ENCODE data around the gene ADAMTS2. TPM values are rescaled to one million over a fixed set of nuclear protein-coding genes. Genes with fewer than 3 reads are reported as not detected.

Gene ADAMTS2
- total RNA-seq, 1 experiment from 2014 or later: 3.9 TPM

GRCh38 chr5:179138568-179138925, 206.7 kb downstream of the ADAMTS2 start:
- no peaks in the 10 kb centered on the region for H3K79me2 ChIP-seq (ENCODE audit: insufficient read depth, low read length)
- H2AFZ ChIP-seq (ENCODE audit: low read depth, low read length, poor library complexity, severe bottlenecking): no peak overlapping the region
- POLR2A ChIA-PET: no interaction called here
- H3K27ac ChIP-seq (ENCODE audit: low read depth, low read length): no peak overlapping the region
- CTCF ChIA-PET: no interaction called here
- no peak overlapping the region for H3K9ac ChIP-seq (ENCODE audit: low read length)
- intact Hi-C loops (cut with micrococcal nuclease): no loop called here
- DNase-seq (ENCODE audit: low read depth, low spot score): no peak
- no peaks in the 10 kb centered on the region for H3K9me3 ChIP-seq (ENCODE audit: control insufficient read depth in 1 of 2, insufficient read depth in 1 of 2, low read depth in 1 of 2, low read length in 2 of 2)
- BruUV-seq (replicated peaks): no TSS peak
- no peaks in the 10 kb centered on the region for H3K36me3 ChIP-seq (ENCODE audit: control insufficient read depth in 1 of 2, insufficient read depth in 2 of 2, low read length in 2 of 2)
- RAD21 ChIA-PET (ENCODE audit: low non-redundant PET in 1 of 2, low total read pairs in 2 of 2, uncharacterized antibody in 2 of 2, unreplicated experiment in 2 of 2): no interaction called here
- no peak overlapping the region for H3K4me2 ChIP-seq (ENCODE audit: low read length)
- no peak overlapping the region for H3K4me3 ChIP-seq (replicated peaks in 1 of 2; ENCODE audit: low read depth in 1 of 2, low read length in 2 of 2)
- H3K27me3 ChIP-seq (ENCODE audit: insufficient read depth, low read length): no peaks in the 10 kb centered on the region
- no peak for TF ChIP-seq EZH2phosphoT487 (IDR thresholded peaks at IDR 0.05; ENCODE audit: borderline replicate concordance)
- no peak for TF ChIP-seq ZBTB33 (IDR thresholded peaks at IDR 0.05; ENCODE audit: extremely low read depth, insufficient replicate concordance, low read length)
- no peak for TF ChIP-seq ELF1 (IDR thresholded peaks at IDR 0.05; ENCODE audit: borderline replicate concordance, low read depth)
- no peak for TF ChIP-seq POLR2AphosphoS5 (IDR thresholded peaks at IDR 0.05; ENCODE audit: low read depth, low read length)
- no peak for TF ChIP-seq MAX (IDR thresholded peaks at IDR 0.05)
- no peak for TF ChIP-seq FOSL1 (IDR thresholded peaks at IDR 0.05; ENCODE audit: low read depth)
- TF ChIP-seq JUND (IDR thresholded peaks at IDR 0.05): no peak
- TF ChIP-seq ATF3 (IDR thresholded peaks at IDR 0.05): no peak
- TF ChIP-seq ZNF274 (IDR thresholded peaks at IDR 0.05; ENCODE audit: low read depth, low read length): no peak
- TF ChIP-seq SP1 (IDR thresholded peaks at IDR 0.05; ENCODE audit: low read depth): no peak
- TF ChIP-seq EGR1 (IDR thresholded peaks at IDR 0.05; ENCODE audit: low read depth): no peak
- no peak for TF ChIP-seq CBX3 (IDR thresholded peaks at IDR 0.05; ENCODE audit: low read depth)
- no peak for TF ChIP-seq RAD21 (IDR thresholded peaks at IDR 0.05; ENCODE audit: low read depth)
- TF ChIP-seq POLR2A (IDR thresholded peaks at IDR 0.05; ENCODE audit: borderline replicate concordance, extremely low read depth, insufficient read depth, insufficient read length): no peak
- TF ChIP-seq EZH2 (IDR thresholded peaks at IDR 0.05): no peak
- TF ChIP-seq SRF (IDR thresholded peaks at IDR 0.05; ENCODE audit: low read depth): no peak
- no peaks in the 10 kb centered on the region for H3K9me2 ChIP-seq (ENCODE audit: insufficient read depth)
- no peaks in the 10 kb centered on the region for H3K4me1 ChIP-seq (ENCODE audit: control insufficient read depth in 1 of 2, insufficient read depth in 2 of 2, low read length in 2 of 2)
- H4K20me1 ChIP-seq (ENCODE audit: insufficient read depth): no peaks in the 10 kb centered on the region
- ATAC-seq: no peak

All from HCT116 (cell line).